AG04450 (cell line): ENCODE measurements around the gene POLR1C. TPM values are rescaled to one million over a fixed set of nuclear protein-coding genes. Genes with fewer than 3 reads are reported as not detected.
A peak's percentile ranks its signal among the peaks of the same experiment; 100 is the strongest.

Source experiments
- CTCF ChIA-PET: fragments of 300-600, 350-600 bp; formaldehyde crosslinking; extraction: SDS; loops from one replicate; lab custom pipeline; 2022; ENCODE audit warnings: antibody characterized with exemption, inconsistent platforms; lab: Charles Lee
- POLR2A ChIA-PET: fragments of 350-600 bp; formaldehyde crosslinking; extraction: SDS; loops from one replicate; lab custom pipeline; 2021; ENCODE audit warnings: antibody characterized with exemption, inconsistent platforms; lab: Yijun Ruan, JAX
- DNase-seq: peaks from one replicate; pipeline ENCODE4 v3.0.0-alpha.2; 2011; ENCODE audit warnings: low read depth, low spot score
- H3K27ac ChIP-seq: one replicate; pipeline ENCODE4 v1.5.1; 2012; ENCODE audit warnings: low read depth, low read length, control low read depth
- H3K27me3 ChIP-seq: one replicate; pipeline ENCODE4 v1.6.0; 2012; ENCODE audit warnings: low read length; ENCODE audit not compliant: control insufficient read depth, insufficient read depth
- H3K4me3 ChIP-seq: 2 replicates; pipeline ENCODE4 v1.5.1; 2011; ENCODE audit warnings: mild to moderate bottlenecking, low read depth, low read length, control low read depth
- H3K9me3 ChIP-seq: 2 replicates; pipeline ENCODE4 v1.5.1; 2012; ENCODE audit warnings: low read length; ENCODE audit not compliant: control insufficient read depth, insufficient read depth
- CTCF ChIP-seq: IDR thresholded peaks from 2 replicates; pipeline ENCODE4 v1.5.1; 2011; ENCODE audit warnings: low read depth, low read length, control low read depth, inconsistent platforms
- polyA plus RNA-seq: library from polyadenylated mRNA; depleted of rRNA; stranded (reverse); fragments of >200 nt; gene quantifications from 2 replicates; pipeline ENCODE4 v1.2.3, GENCODE V29; 2011

The POLR1C gene
- polyA plus RNA-seq, 1 experiment = 48.1 TPM

- POLR2A ChIA-PET = interaction anchor here (0.9 to 1.0 kb wide), 2 partner anchors 18 to 55 kb away, joined by 4 read pairs; partner anchors contain the start of gene LRRC73
- no peaks in the 10 kb centered on the region for H3K27me3 ChIP-seq
- TF ChIP-seq CTCF = no peak
- H3K9me3 ChIP-seq = no peaks in the 10 kb centered on the region; the same call in 1 of the 2 replicates
- H3K4me3 ChIP-seq = peak overlapping the region; percentile 25; the same call in 1 of the 2 replicates
- DNase-seq = no peak
- H3K27ac ChIP-seq = peak overlapping the region; percentile 73
- CTCF ChIA-PET = interaction anchor here (1.4 to 6.6 kb wide), 3 partner anchors 14 to 106 kb away, joined by 3 to 54 read pairs (median 18); partner anchors contain the start of gene LRRC73
These were observed 24.2 kb upstream of the POLR1C start for GRCh38 chr6:43492673-43493072.

GRCh38 chr6:43493230-43493629 is 23.7 kb upstream of the POLR1C start:
- ChIA-PET POLR2A (interaction anchor here (2.1 kb wide), 1 partner anchor 16 kb away, joined by 6 read pairs; the partner anchor contains the start of gene TJAP1), CTCF (interaction anchor here (0.9 to 6.6 kb wide), 3 partner anchors 15 to 107 kb away, joined by 3 to 54 read pairs (median 3); partner anchors contain the start of gene LRRC73)
- H3K27ac ChIP-seq = no peak overlapping the region
- no peak for TF ChIP-seq CTCF
- H3K27me3 ChIP-seq = no peaks in the 10 kb centered on the region
- DNase-seq = no peak
- H3K4me3 ChIP-seq = no peak overlapping the region
- no peaks in the 10 kb centered on the region; the same call in 1 of the 2 replicates for H3K9me3 ChIP-seq

- no peaks in the 10 kb centered on the region for H3K27me3 ChIP-seq
- POLR2A ChIA-PET = interaction anchor here (2.1 kb wide), 1 partner anchor 16 kb away, joined by 6 read pairs; the partner anchor contains the start of gene TJAP1
- CTCF ChIA-PET = interaction anchor here (0.6 to 6.6 kb wide), 3 partner anchors 14 to 232 kb away, joined by 3 to 54 read pairs (median 7); partner anchors contain the start of gene LRRC73
- no peak overlapping the region for H3K27ac ChIP-seq
- H3K4me3 ChIP-seq = no peak overlapping the region
- H3K9me3 ChIP-seq = no peaks in the 10 kb centered on the region; the same call in 1 of the 2 replicates
- no peak for TF ChIP-seq CTCF
- DNase-seq = no peak
These were observed 23.1 kb upstream of the POLR1C start for GRCh38 chr6:43493833-43494232.

GRCh38 chr6:43494321-43494720 is 22.6 kb upstream of the POLR1C start:
- H3K4me3 ChIP-seq = no peak overlapping the region
- no peak for DNase-seq
- no peak for TF ChIP-seq CTCF
- POLR2A ChIA-PET = interaction anchor here (2.1 kb wide), 1 partner anchor 17 kb away, joined by 6 read pairs; the partner anchor contains the start of gene TJAP1
- no peaks in the 10 kb centered on the region for H3K27me3 ChIP-seq
- no peak overlapping the region for H3K27ac ChIP-seq
- CTCF ChIA-PET = interaction anchor here (0.5 to 6.6 kb wide), 4 partner anchors 13 to 233 kb away, joined by 3 to 54 read pairs (median 5); partner anchors contain the start of gene LRRC73
- no peaks in the 10 kb centered on the region; the same call in 1 of the 2 replicates for H3K9me3 ChIP-seq

GRCh38 chr6:43494766-43495165 is 22.1 kb upstream of the POLR1C start:
- Histone ChIP-seq H3K9me3 (no peaks in the 10 kb centered on the region; the same call in 1 of the 2 replicates), H3K4me3 (no peak overlapping the region), H3K27ac (no peak overlapping the region), H3K27me3 (no peaks in the 10 kb centered on the region)
- ChIA-PET POLR2A (interaction anchor here (2.1 kb wide), 1 partner anchor 17 kb away, joined by 6 read pairs; the partner anchor contains the start of gene TJAP1), CTCF (interaction anchor here (0.5 to 6.6 kb wide), 2 partner anchors 13 to 18 kb away, joined by 3 to 54 read pairs; partner anchors contain the start of gene LRRC73)
- no peak for DNase-seq
- no peak for TF ChIP-seq CTCF
